HG02798 (cell line): Measurements from ENCODE around the gene ETHE1.
"Not testable (repeated sequence)": the region's sequence is repeated elsewhere in the genome, so short reads cannot be mapped to it uniquely, and the experiment has no call there.

Source experiments
- ATAC-seq: cut with Tn5 transposase; IDR thresholded peaks from one replicate; pipeline ENCODE4 v1.9.1; 2021; ENCODE audit warnings: mild to moderate bottlenecking; ENCODE audit not compliant: unreplicated experiment, poor library complexity

Gene ETHE1

GRCh38 chr19:43552616-43553015 is 25.6 kb upstream of the ETHE1 start:
- no peak for ATAC-seq

GRCh38 chr19:43552198-43552450 is 25.1 kb upstream of the ETHE1 start:
- no peak for ATAC-seq

GRCh38 chr19:43551399-43552197 is 24.6 kb upstream of the ETHE1 start:
- no peak for ATAC-seq

- ATAC-seq = no peak
These were observed 21.7 kb upstream of the ETHE1 start for GRCh38 chr19:43548706-43549105.

- ATAC-seq = not testable (repeated sequence)
These were observed 20.9 kb upstream of the ETHE1 start for GRCh38 chr19:43547926-43548325.

- no peak for ATAC-seq
These were observed 19.6 kb upstream of the ETHE1 start for GRCh38 chr19:43546581-43546980.

GRCh38 chr19:43545981-43546380 is 19.0 kb upstream of the ETHE1 start:
- ATAC-seq = no peak

- ATAC-seq = no peak
These were observed 18.3 kb upstream of the ETHE1 start for GRCh38 chr19:43545276-43545675.

GRCh38 chr19:43544077-43544476 is 17.1 kb upstream of the ETHE1 start:
- ATAC-seq = no peak

GRCh38 chr19:43541920-43542650 is 15.1 kb upstream of the ETHE1 start:
- no peak for ATAC-seq

- ATAC-seq = no peak
These were observed 13.4 kb upstream of the ETHE1 start for GRCh38 chr19:43540381-43540780.

GRCh38 chr19:43538922-43539321 is 11.9 kb upstream of the ETHE1 start:
- no peak for ATAC-seq

GRCh38 chr19:43534816-43535761 is 8.1 kb upstream of the ETHE1 start:
- ATAC-seq = no peak

- ATAC-seq = no peak
These were observed 7.4 kb upstream of the ETHE1 start for GRCh38 chr19:43534305-43534815.

- ATAC-seq = peak; percentile 52
These were observed 6.7 kb upstream of the ETHE1 start for GRCh38 chr19:43533546-43534304.

- ATAC-seq = peak; percentile 71
These were observed 6.1 kb upstream of the ETHE1 start, which contains the start of gene ZNF575 for GRCh38 chr19:43532962-43533545. ZNF575 (plus strand) TSS chr19:43533188; CDS start chr19:43534423, 1,235 bp downstream.

GRCh38 chr19:43532571-43532961 is 5.6 kb upstream of the ETHE1 start:
- ATAC-seq = peak; percentile 13

- no peak for ATAC-seq
These were observed 1.0 kb upstream of the ETHE1 start for GRCh38 chr19:43527860-43528622.
